Testis (tissue), 2 donors: ENCODE data around the gene RESF1.
"Not testable (repeated sequence)": the region's sequence is repeated elsewhere in the genome, so short reads cannot be mapped to it uniquely, and the experiment has no call there.

Experiments used
- CTCF ChIP-seq, 3 experiments: fragments of 450-650 bp in 2 of 3; fragments of 200-600 bp in 1 of 3; sonication (generic) in 1 of 3; IDR thresholded peaks; one replicate each; pipeline ENCODE4 v1.5.1; 2016 to 2019; ENCODE audit warnings: antibody characterized with exemption in 3 of 3, mild to moderate bottlenecking in 2 of 3, moderate library complexity in 1 of 3
- POLR2A ChIP-seq: fragments of 450-650 bp; IDR thresholded peaks from one replicate; pipeline ENCODE4 v1.6.1; 2017; ENCODE audit warnings: antibody characterized with exemption, mild to moderate bottlenecking, moderate library complexity

DNA sequence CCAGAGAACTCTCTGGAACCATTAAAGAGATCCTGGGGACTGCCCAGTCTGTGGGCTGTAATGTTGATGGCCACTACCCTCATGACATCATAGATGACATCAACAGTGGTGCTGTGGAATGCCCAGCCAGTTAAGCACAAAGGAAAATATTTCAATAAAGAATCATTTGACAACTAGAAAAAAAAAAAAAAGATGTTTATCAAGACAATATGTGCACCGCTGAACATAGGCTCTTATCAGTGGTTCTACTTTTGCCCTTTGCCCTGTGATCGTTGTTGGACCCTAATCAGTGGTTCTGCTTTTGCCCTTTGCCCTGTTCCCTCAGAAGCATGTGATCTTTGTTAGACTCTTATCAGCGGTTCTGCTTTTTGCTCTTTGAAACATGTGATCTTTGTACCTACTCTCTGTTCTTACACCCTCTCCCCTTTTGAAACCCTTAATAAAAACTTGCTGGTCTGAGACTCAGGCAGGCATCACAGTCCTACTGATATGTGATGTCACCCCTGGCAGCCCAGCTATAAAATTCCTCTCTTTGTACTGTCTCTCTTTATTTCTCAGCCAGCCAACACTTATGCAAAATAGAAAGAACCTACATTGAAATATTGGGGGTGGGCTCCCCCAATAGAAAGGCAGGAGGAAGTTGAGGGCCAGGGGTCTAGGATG lies 10.4 kb upstream of the RESF1 start:
- TF ChIP-seq CTCF (IDR thresholded peaks at IDR 0.05); POLR2A: not testable (repeated sequence)
